ENCODE results near the gene LUM.

DNA sequence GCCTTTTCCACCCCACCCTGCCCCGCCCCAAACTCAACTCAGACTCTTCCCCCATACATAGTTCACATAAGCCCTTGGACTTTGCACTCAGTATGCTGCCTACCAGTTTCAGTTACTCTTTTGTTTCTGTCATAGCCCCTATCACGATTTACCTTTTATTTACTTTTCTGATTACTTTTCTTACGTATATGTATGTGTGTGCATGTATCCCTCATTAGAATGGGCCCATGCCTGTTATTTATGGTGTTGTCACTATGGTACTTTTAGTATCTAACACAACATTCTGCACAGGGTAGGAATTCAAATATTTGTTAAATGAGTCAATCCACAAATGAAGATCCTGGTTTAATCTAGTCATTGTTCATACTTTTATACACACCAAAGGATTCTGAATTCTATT is 16.5 kb upstream of the LUM start:
- TF ChIP-seq, protein P1, sequence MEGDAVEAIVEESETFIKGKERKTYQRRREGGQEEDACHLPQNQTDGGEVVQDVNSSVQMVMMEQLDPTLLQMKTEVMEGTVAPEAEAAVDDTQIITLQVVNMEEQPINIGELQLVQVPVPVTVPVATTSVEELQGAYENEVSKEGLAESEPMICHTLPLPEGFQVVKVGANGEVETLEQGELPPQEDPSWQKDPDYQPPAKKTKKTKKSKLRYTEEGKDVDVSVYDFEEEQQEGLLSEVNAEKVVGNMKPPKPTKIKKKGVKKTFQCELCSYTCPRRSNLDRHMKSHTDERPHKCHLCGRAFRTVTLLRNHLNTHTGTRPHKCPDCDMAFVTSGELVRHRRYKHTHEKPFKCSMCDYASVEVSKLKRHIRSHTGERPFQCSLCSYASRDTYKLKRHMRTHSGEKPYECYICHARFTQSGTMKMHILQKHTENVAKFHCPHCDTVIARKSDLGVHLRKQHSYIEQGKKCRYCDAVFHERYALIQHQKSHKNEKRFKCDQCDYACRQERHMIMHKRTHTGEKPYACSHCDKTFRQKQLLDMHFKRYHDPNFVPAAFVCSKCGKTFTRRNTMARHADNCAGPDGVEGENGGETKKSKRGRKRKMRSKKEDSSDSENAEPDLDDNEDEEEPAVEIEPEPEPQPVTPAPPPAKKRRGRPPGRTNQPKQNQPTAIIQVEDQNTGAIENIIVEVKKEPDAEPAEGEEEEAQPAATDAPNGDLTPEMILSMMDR (IDR thresholded peaks at IDR 0.05): no peak
- TF ChIP-seq POLR2A (IDR thresholded peaks at IDR 0.05): no peak

All from body of pancreas (tissue), 4 donors.